Inferior parietal cortex (tissue), 1 donor: ENCODE data around the gene PRMT7.

Experiments used
- DNase-seq: peaks from one replicate; pipeline ENCODE4 v3.0.0-alpha.2; 2016; ENCODE audit errors: extremely low spot score

Gene PRMT7

GRCh38 chr16:68347605-68348004 is 36.8 kb downstream of the PRMT7 start:
- DNase-seq = no peak

GRCh38 chr16:68348639-68349445 is 38.0 kb downstream of the PRMT7 start:
- no peak for DNase-seq

- DNase-seq = no peak
Observed at GRCh38 chr16:68349838-68350410, 39.1 kb downstream of the PRMT7 start.

- DNase-seq = no peak
Observed at GRCh38 chr16:68350813-68351350, 40.1 kb downstream of the PRMT7 start.

GRCh38 chr16:68351463-68351862 is 40.6 kb downstream of the PRMT7 start:
- DNase-seq = no peak

- DNase-seq = no peak
Observed at GRCh38 chr16:68351991-68352431, 41.2 kb downstream of the PRMT7 start.

- DNase-seq = no peak
Observed at GRCh38 chr16:68353366-68353765, 42.5 kb downstream of the PRMT7 start.

- no peak for DNase-seq
Observed at GRCh38 chr16:68354816-68355215, 44.0 kb downstream of the PRMT7 start.

GRCh38 chr16:68355447-68356248 is 44.8 kb downstream of the PRMT7 start:
- no peak for DNase-seq

- DNase-seq = no peak
Observed at GRCh38 chr16:68356249-68356918, 45.6 kb downstream of the PRMT7 start.

- DNase-seq = no peak
Observed at GRCh38 chr16:68356919-68357286, 46.1 kb downstream of the PRMT7 start.

- DNase-seq = no peak
Observed at GRCh38 chr16:68357521-68357922, 46.7 kb downstream of the PRMT7 start.

GRCh38 chr16:68357923-68358322 is 47.1 kb downstream of the PRMT7 start:
- no peak for DNase-seq

- DNase-seq = no peak
Observed at GRCh38 chr16:68358951-68359350, 48.1 kb downstream of the PRMT7 start.

GRCh38 chr16:68359398-68360191 is 48.8 kb downstream of the PRMT7 start:
- DNase-seq = no peak

GRCh38 chr16:68360547-68360946 is 49.7 kb downstream of the PRMT7 start:
- no peak for DNase-seq

- DNase-seq = no peak
Observed at GRCh38 chr16:68360956-68361355, 50.1 kb downstream of the PRMT7 start.

GRCh38 chr16:68361485-68361884 is 50.7 kb downstream of the PRMT7 start:
- no peak for DNase-seq

GRCh38 chr16:68362262-68362913 is 51.6 kb downstream of the PRMT7 start:
- no peak for DNase-seq

- no peak for DNase-seq
Observed at GRCh38 chr16:68362947-68363657, 52.3 kb downstream of the PRMT7 start.
